Activated T-cell treated with anti-CD3 and anti-CD28 coated beads, Interleukin-2, amount 50 U/mL, for 24 hours (primary cell): ENCODE results near the gene TMTC3.
"Not testable (repeated sequence)": the region's sequence is repeated elsewhere in the genome, so short reads cannot be mapped to it uniquely, and the experiment has no call there.

Experiments used
- DNase-seq: peaks from one replicate; pipeline ENCODE4 v3.0.0-alpha.2; 2020
- H3K27ac Mint-ChIP-seq: 2 replicates; pipeline ENCODE4 v1.8.0; 2020; ENCODE audit warnings: mild to moderate bottlenecking, mixed read lengths
- H3K27me3 Mint-ChIP-seq: 2 replicates; pipeline ENCODE4 v1.8.0; 2020; ENCODE audit warnings: mixed read lengths
- H3K36me3 Mint-ChIP-seq: 2 replicates; pipeline ENCODE4 v1.8.0; 2020; ENCODE audit warnings: low read depth, mixed read lengths
- H3K4me1 Mint-ChIP-seq: 2 replicates; pipeline ENCODE4 v1.8.0; 2020; ENCODE audit warnings: low read depth, mixed read lengths
- H3K4me3 Mint-ChIP-seq: 2 replicates; pipeline ENCODE4 v1.8.0; 2020; ENCODE audit warnings: mild to moderate bottlenecking, moderate library complexity, mixed read lengths
- H3K9me3 Mint-ChIP-seq: 2 replicates; pipeline ENCODE4 v1.8.0; 2020; ENCODE audit warnings: mixed read lengths

TMTC3 gene

GRCh38 chr12:88185279-88185678, 43.2 kb downstream of the TMTC3 start:
- Mint-ChIP-seq H3K36me3 (peaks cover 77% of the 10 kb centered on the region), H3K27me3 (no peaks in the 10 kb centered on the region), H3K27ac (no peak overlapping the region), H3K9me3 (peaks cover 7% of the 10 kb centered on the region), H3K4me3 (no peak overlapping the region), H3K4me1 (no peaks in the 10 kb centered on the region)
- no peak for DNase-seq

DNA sequence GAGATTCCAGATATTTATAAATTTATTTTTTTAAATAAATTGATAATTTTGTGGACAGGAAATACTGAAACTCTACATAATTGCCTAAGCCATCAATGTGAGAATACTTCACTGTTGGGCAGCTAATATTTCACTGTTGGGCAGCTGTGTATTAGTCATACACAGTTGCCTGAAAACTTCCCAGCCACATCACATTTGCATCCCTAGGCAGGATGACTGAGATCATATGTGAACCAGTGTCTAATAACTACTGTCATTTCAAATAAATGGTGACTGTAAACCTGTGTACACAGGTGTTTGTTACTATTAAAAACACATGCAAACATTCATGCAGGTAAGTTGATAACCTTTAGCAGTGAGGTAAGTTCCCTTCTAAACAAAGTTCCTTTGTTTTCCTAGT, 43.9 kb downstream of the TMTC3 start:
- H3K27me3 Mint-ChIP-seq: no peaks in the 10 kb centered on the region
- no peak for DNase-seq
- no peaks in the 10 kb centered on the region for H3K4me1 Mint-ChIP-seq
- no peak overlapping the region for H3K27ac Mint-ChIP-seq
- H3K9me3 Mint-ChIP-seq: peaks cover 4% of the 10 kb centered on the region
- H3K4me3 Mint-ChIP-seq: no peak overlapping the region
- H3K36me3 Mint-ChIP-seq: peaks cover 75% of the 10 kb centered on the region

GRCh38 chr12:88187571-88187970, 45.5 kb downstream of the TMTC3 start:
- no peaks in the 10 kb centered on the region for H3K9me3 Mint-ChIP-seq
- H3K4me1 Mint-ChIP-seq: no peaks in the 10 kb centered on the region
- H3K4me3 Mint-ChIP-seq: no peak overlapping the region

DNA sequence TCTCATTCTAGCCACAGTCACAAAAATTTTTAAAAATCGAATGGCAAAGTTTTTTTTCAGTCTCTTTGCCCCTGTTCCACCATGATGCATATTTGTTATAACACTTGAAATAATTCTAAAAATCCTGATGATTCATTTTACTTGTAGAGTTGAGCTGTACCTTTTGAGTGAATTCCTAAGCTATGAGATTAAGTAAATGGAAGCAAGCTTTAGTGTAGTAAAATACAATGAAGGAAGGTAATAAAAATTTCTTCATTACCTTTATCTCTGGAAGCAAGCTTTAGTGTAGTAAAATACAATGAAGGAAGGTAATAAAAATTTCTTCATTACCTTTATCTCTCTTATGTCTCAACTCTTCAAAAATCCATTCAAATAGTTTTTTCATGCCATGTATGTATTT, 46.1 kb downstream of the TMTC3 start:
- Mint-ChIP-seq H3K27ac (no peak overlapping the region), H3K36me3 (peaks cover 65% of the 10 kb centered on the region), H3K27me3 (no peaks in the 10 kb centered on the region), H3K4me1 (no peaks in the 10 kb centered on the region), H3K9me3 (no peaks in the 10 kb centered on the region), H3K4me3 (no peak overlapping the region)
- no peak for DNase-seq

More at GRCh38 chr12:88187571-88187970, 45.5 kb downstream of the TMTC3 start:
- Mint-ChIP-seq H3K27ac (no peak overlapping the region), H3K27me3 (no peaks in the 10 kb centered on the region), H3K36me3 (peaks cover 71% of the 10 kb centered on the region)
- DNase-seq: no peak

GRCh38 chr12:88192426-88192825, 50.3 kb downstream of the TMTC3 start:
- no peak for DNase-seq
- Mint-ChIP-seq H3K36me3 (peaks cover 60% of the 10 kb centered on the region), H3K4me1 (no peaks in the 10 kb centered on the region), H3K27me3 (no peaks in the 10 kb centered on the region), H3K4me3 (no peak overlapping the region), H3K27ac (no peak overlapping the region), H3K9me3 (no peaks in the 10 kb centered on the region)

DNA sequence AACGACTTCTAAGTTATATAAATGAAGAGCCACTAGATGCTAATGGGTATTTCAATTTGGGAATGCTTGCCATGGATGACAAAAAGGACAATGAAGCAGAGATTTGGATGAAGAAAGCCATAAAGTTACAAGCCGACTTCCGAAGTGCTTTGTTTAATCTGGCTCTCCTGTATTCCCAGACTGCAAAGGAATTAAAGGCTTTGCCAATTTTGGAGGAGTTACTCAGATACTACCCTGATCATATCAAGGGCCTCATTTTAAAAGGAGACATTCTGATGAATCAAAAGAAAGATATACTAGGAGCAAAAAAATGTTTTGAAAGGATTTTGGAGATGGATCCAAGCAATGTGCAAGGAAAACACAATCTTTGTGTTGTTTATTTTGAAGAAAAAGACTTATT, 52.8 kb downstream of the TMTC3 start:
- H3K9me3 Mint-ChIP-seq: no peaks in the 10 kb centered on the region
- no peak overlapping the region for H3K4me3 Mint-ChIP-seq
- no peak for DNase-seq
- H3K36me3 Mint-ChIP-seq: peaks cover 49% of the 10 kb centered on the region
- no peaks in the 10 kb centered on the region for H3K4me1 Mint-ChIP-seq
- no peak overlapping the region for H3K27ac Mint-ChIP-seq
- no peaks in the 10 kb centered on the region for H3K27me3 Mint-ChIP-seq

DNA sequence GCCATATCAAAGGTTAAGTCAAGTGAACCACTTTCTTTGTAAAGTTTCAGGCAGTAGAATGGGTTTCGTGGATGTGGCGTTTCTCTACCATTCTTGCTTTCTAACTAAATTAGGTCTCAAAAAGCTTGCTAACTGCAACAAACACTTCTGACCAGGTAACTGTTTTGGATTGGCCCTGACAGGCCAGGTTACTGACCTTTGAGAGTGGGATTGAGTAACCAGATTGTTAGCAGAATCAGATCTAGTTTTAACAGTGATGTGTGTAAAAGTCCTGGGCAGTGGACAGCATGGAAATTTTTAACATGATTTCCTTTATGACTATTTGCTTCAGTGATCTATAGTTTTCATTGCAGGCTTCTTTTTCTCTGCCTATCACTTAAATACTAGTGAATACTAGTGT, 57.9 kb downstream of the TMTC3 start:
- Mint-ChIP-seq H3K27ac (no peak overlapping the region), H3K4me1 (no peaks in the 10 kb centered on the region), H3K9me3 (peaks cover 13% of the 10 kb centered on the region), H3K4me3 (no peak overlapping the region), H3K27me3 (no peaks in the 10 kb centered on the region), H3K36me3 (peaks cover 16% of the 10 kb centered on the region)
- no peak for DNase-seq

- DNase-seq: no peak
- Mint-ChIP-seq H3K27ac (no peak overlapping the region), H3K27me3 (no peaks in the 10 kb centered on the region), H3K36me3 (peaks cover 3% of the 10 kb centered on the region), H3K4me1 (no peaks in the 10 kb centered on the region), H3K4me3 (no peak overlapping the region), H3K9me3 (peaks cover 22% of the 10 kb centered on the region)
These were observed 60.4 kb downstream of the TMTC3 start for GRCh38 chr12:88202500-88202899.

DNA sequence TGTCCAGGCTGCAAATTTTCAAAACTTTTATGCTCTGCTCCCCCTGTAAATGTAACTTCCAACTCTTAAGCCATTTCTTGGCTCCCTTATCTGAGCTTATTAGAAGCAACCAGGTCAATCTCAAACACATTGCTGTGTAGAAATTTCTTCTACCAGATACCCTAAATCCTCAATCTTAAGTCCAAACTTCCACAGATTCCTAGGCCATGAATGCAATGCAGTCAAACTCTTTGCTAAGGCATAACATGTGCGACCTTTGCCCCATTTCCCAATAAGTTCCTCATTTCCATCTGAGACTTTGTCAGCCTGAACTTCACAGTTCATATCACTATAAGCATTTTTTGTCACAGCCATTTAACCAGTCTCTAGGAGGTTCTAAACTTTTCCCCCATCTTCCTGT, 64.5 kb downstream of the TMTC3 start:
- no peak for DNase-seq
- no peaks in the 10 kb centered on the region for H3K36me3 Mint-ChIP-seq
- no peak overlapping the region for H3K4me3 Mint-ChIP-seq
- H3K27me3 Mint-ChIP-seq: peaks cover 15% of the 10 kb centered on the region
- H3K9me3 Mint-ChIP-seq: peaks cover 49% of the 10 kb centered on the region
- H3K4me1 Mint-ChIP-seq: no peaks in the 10 kb centered on the region
- no peak overlapping the region for H3K27ac Mint-ChIP-seq

DNA sequence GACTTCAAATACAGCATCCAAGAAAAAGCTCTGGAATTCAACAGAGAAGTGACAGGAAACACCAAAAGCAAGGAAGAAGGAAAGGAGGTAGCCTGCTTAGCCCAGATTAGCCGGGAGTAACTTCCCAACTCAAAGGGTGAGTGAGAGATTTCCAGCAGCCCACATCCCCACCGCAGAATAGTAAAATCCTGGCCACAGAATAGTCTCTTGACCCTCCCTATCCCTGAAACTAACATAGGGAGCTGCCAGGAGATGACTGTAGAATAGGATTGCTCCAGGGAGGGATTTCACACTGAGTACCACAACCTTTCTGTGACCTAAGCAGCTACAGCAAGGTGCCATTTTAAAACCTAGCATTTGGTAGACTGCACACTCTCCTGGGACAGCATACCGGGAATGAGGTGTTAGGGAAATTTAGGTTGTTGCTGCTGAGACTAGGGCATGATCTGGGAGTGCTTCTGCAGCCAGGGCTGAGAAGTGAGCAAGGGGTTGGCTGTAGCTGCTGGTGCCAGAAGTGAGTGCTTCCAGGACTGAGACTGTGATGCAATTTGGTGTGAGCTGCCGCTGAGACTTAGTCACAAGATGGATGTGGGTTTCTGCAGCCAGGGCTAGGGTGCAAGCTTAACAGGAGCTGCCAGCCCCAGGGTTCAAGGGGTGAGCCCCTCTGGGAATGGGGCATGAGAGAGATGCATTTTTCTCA, 66.0 kb downstream of the TMTC3 start:
- no peaks in the 10 kb centered on the region for H3K4me1 Mint-ChIP-seq
- H3K36me3 Mint-ChIP-seq: no peaks in the 10 kb centered on the region
- H3K4me3 Mint-ChIP-seq: no peak overlapping the region
- peaks cover 59% of the 10 kb centered on the region for H3K9me3 Mint-ChIP-seq
- peaks cover 18% of the 10 kb centered on the region for H3K27me3 Mint-ChIP-seq
- H3K27ac Mint-ChIP-seq: no peak overlapping the region
- no peak for DNase-seq

- Mint-ChIP-seq H3K4me1 (no peaks in the 10 kb centered on the region), H3K36me3 (no peaks in the 10 kb centered on the region), H3K27ac (no peak overlapping the region), H3K4me3 (no peak overlapping the region), H3K27me3 (peaks cover 19% of the 10 kb centered on the region), H3K9me3 (peaks cover 55% of the 10 kb centered on the region)
- no peak for DNase-seq
These were observed 66.6 kb downstream of the TMTC3 start for GRCh38 chr12:88208661-88209060.

DNA sequence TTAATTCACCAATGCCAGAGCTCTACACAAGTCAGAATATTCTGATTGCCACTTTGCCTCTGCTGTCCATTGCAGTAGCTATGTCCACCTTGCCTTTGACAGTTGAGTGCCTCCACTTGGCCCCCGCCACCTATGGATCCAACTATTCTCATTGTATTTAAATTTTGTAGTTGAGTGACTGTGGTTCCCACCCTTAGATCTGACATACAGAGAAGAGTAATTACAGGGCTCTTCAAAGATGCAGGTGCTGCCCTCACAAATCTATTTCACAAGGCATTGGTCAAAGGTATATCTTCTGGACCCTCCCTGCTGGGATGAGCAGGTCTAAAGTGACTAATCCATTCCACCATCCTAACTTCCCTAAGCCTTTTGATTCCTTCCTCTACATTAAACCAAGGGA, 68.2 kb downstream of the TMTC3 start:
- Mint-ChIP-seq H3K27me3 (peaks cover 29% of the 10 kb centered on the region), H3K9me3 (peaks cover 55% of the 10 kb centered on the region)
- not testable (repeated sequence) for H3K27ac Mint-ChIP-seq, H3K4me1 Mint-ChIP-seq, H3K36me3 Mint-ChIP-seq, H3K4me3 Mint-ChIP-seq, DNase-seq

DNA sequence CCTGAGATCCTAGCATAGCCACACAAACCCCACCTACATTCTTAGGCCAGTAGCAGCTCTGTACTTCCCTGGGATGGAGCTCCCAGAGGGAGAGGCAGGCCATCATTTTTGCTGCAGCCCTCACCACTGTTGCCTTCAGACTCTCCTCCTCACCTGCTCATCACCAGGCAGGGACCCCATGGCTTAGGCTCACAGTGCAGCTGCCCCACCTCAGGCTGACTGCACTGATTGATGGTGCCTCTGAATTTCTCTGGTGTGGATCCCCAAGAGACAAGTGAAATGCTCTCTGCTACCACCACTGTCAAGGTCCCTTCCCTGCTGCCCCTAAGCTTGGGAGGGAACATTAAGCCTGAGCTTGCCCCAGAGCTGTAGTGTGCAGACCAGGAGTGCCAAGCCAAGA, 76.2 kb downstream of the TMTC3 start:
- Mint-ChIP-seq H3K9me3 (peaks cover 34% of the 10 kb centered on the region), H3K4me3 (no peak overlapping the region), H3K27ac (no peak overlapping the region), H3K4me1 (no peaks in the 10 kb centered on the region), H3K36me3 (no peaks in the 10 kb centered on the region), H3K27me3 (peaks cover 10% of the 10 kb centered on the region)
- no peak for DNase-seq

GRCh38 chr12:88219861-88220260, 77.8 kb downstream of the TMTC3 start:
- H3K4me3 Mint-ChIP-seq: no peak overlapping the region
- H3K27ac Mint-ChIP-seq: no peak overlapping the region
- DNase-seq: no peak
- H3K4me1 Mint-ChIP-seq: no peaks in the 10 kb centered on the region
- no peaks in the 10 kb centered on the region for H3K36me3 Mint-ChIP-seq
- peaks cover 27% of the 10 kb centered on the region for H3K9me3 Mint-ChIP-seq
- no peaks in the 10 kb centered on the region for H3K27me3 Mint-ChIP-seq

GRCh38 chr12:88223519-88223918, 81.4 kb downstream of the TMTC3 start:
- no peak overlapping the region for H3K27ac Mint-ChIP-seq
- peaks cover 11% of the 10 kb centered on the region for H3K4me1 Mint-ChIP-seq
- no peak overlapping the region for H3K4me3 Mint-ChIP-seq
- peaks cover 25% of the 10 kb centered on the region for H3K9me3 Mint-ChIP-seq
- H3K36me3 Mint-ChIP-seq: no peaks in the 10 kb centered on the region
- no peaks in the 10 kb centered on the region for H3K27me3 Mint-ChIP-seq
- DNase-seq: no peak

DNA sequence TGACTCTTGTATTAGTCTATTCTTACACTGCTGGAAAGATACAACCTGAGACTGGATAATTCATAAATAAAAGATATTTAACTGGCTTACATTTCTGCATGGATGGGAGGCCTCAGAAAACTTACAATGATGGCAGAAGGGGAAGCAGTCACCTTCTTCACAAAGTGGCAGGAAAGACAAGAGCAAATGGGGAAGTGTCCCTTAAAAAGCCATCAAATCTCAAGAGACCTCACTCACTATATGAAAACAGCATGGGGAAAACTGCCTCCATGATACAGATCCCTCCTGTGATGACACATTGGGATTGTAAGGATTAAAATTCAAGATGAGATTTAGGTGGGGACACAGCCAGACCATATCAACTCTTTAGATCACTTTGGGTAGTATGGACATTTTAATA, 83.7 kb downstream of the TMTC3 start:
- H3K36me3 Mint-ChIP-seq: no peaks in the 10 kb centered on the region
- H3K4me3 Mint-ChIP-seq: no peak overlapping the region
- peaks cover 11% of the 10 kb centered on the region for H3K4me1 Mint-ChIP-seq
- peaks cover 14% of the 10 kb centered on the region for H3K9me3 Mint-ChIP-seq
- no peaks in the 10 kb centered on the region for H3K27me3 Mint-ChIP-seq
- no peak for DNase-seq
- no peak overlapping the region for H3K27ac Mint-ChIP-seq
